ENCODE results near the gene OR1A1.

DNA sequence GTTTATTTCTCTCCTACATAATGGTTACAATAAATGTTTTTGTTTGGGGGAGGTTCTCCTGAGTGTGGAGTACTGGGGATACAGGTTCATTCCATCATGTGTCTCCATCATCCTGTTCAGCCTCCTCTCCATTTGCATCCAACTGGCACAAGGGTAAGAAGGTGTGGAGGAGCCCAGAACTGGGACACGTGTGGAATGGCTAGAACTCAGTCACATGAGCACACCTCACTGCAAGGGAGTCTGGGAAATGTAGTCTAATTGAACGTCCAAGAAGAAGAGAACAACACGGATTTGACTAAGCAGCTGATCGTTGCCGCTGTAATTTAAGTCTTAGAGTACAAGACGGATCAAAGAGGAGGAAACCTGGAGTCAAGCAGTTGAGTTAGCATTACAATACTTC is 6.1 kb downstream of the OR1A1 start:
- TF ChIP-seq POLR2A (IDR thresholded peaks at IDR 0.05; ENCODE audit: low read depth, low read length) (no peak), TAF1 (IDR thresholded peaks at IDR 0.05; ENCODE audit: borderline replicate concordance, low read depth, low read length) (no peak), POLR2AphosphoS5 (IDR thresholded peaks at IDR 0.05; ENCODE audit: low read depth, low read length) (no peak)

Measured in GM12892 (cell line).